ENCODE data around the gene BSG. TPM values are rescaled to one million over a fixed set of nuclear protein-coding genes. Genes with fewer than 3 reads are reported as not detected.

The BSG gene
- total and polyA plus RNA-seq, 9 donors: 111 to 484 (median 315) TPM

GRCh38 chr19:577439-578392, 5.3 kb downstream of the BSG start:
- Histone ChIP-seq H3K4me1 (ENCODE audit: insufficient read depth) (peaks cover 29% of the 10 kb centered on the region), H3K9me3 (no peaks in the 10 kb centered on the region), H3K27me3 (no peaks in the 10 kb centered on the region), H3K4me3 (no peak overlapping the region), H3K27ac (no peak overlapping the region), H3K36me3 (no peaks in the 10 kb centered on the region)
- WGBS, 3 donors: 87 to 89% (median 87%) methylated on average over 66 of the region's 66 CpGs
- DNase-seq: no peak
- no peak for TF ChIP-seq CTCF (IDR thresholded peaks at IDR 0.05)
- TF ChIP-seq EP300 (IDR thresholded peaks at IDR 0.05): no peak
- no peak for TF ChIP-seq POLR2A (IDR thresholded peaks at IDR 0.05)
- intact Hi-C loops (cut with DNase I): loop anchor here in 1 of 4 donors (5.0 kb wide), 1 partner anchor 45 kb away; the partner anchor contains the start of gene CDC34

- Histone ChIP-seq H3K27me3 (no peaks in the 10 kb centered on the region), H3K27ac (no peak overlapping the region), H3K36me3 (no peaks in the 10 kb centered on the region), H3K4me3 (no peak overlapping the region), H3K9me3 (no peaks in the 10 kb centered on the region), H3K4me1 (ENCODE audit: insufficient read depth) (peaks cover 26% of the 10 kb centered on the region)
- 86 to 90% (median 88%) methylated on average over 46 of the region's 46 CpGs for WGBS, 3 donors
- intact Hi-C loops (cut with DNase I): loop anchor here in 1 of 4 donors (5.0 kb wide), 1 partner anchor 47 kb away; the partner anchor contains the start of gene CDC34
- TF ChIP-seq POLR2A (IDR thresholded peaks at IDR 0.05) (no peak), EP300 (IDR thresholded peaks at IDR 0.05) (no peak), CTCF (IDR thresholded peaks at IDR 0.05) (no peak)
- DNase-seq: no peak
Measured at GRCh38 chr19:579111-579841, 6.9 kb downstream of the BSG start.

GRCh38 chr19:579842-580155, 7.4 kb downstream of the BSG start:
- H3K9me3 ChIP-seq: no peaks in the 10 kb centered on the region
- no peak overlapping the region for H3K27ac ChIP-seq
- H3K4me1 ChIP-seq (ENCODE audit: insufficient read depth): peaks cover 25% of the 10 kb centered on the region
- TF ChIP-seq EP300 (IDR thresholded peaks at IDR 0.05) (no peak), POLR2A (IDR thresholded peaks at IDR 0.05) (no peak), CTCF (IDR thresholded peaks at IDR 0.05) (no peak)
- no peaks in the 10 kb centered on the region for H3K36me3 ChIP-seq
- DNase-seq: no peak
- H3K4me3 ChIP-seq: no peak overlapping the region
- no peaks in the 10 kb centered on the region for H3K27me3 ChIP-seq
- WGBS, 3 donors: 78 to 95% (median 90%) methylated on average over 9 to 11 of the region's 11 CpGs
- intact Hi-C loops (cut with DNase I): loop anchor here in 1 of 4 donors (5.0 kb wide), 1 partner anchor 47 kb away; the partner anchor contains the start of gene CDC34

GRCh38 chr19:580274-580835, 8.0 kb downstream of the BSG start:
- no peaks in the 10 kb centered on the region for H3K36me3 ChIP-seq
- intact Hi-C loops (cut with DNase I): no loop called here

More at GRCh38 chr19:580274-580835, 8.0 kb downstream of the BSG start:
- TF ChIP-seq POLR2A (IDR thresholded peaks at IDR 0.05) (no peak), CTCF (IDR thresholded peaks at IDR 0.05) (no peak), EP300 (IDR thresholded peaks at IDR 0.05) (no peak)
- Histone ChIP-seq H3K27me3 (no peaks in the 10 kb centered on the region), H3K9me3 (no peaks in the 10 kb centered on the region), H3K4me3 (no peak overlapping the region), H3K4me1 (ENCODE audit: insufficient read depth) (peaks cover 20% of the 10 kb centered on the region), H3K27ac (no peak overlapping the region)
- WGBS, 3 donors: 80 to 84% (median 81%) methylated on average over 22 of the region's 22 CpGs
- DNase-seq: no peak

All from ovary (tissue), 9 donors.